Measurements from ENCODE around the gene PGM2. TPM values are rescaled to one million over a fixed set of nuclear protein-coding genes. Genes with fewer than 3 reads are reported as not detected.

Gene PGM2
- total and polyA plus RNA-seq, 7 donors: 1.1 to 4.7 (median 2.5) TPM

- ATAC-seq: no peak
- no peak for TF ChIP-seq CTCF (IDR thresholded peaks at IDR 0.05)
- 28 to 36% (median 34%) methylated on average over 3 of the region's 3 CpGs for WGBS, 3 donors
- DNase-seq: no peak
- H3K9me3 ChIP-seq: no peaks in the 10 kb centered on the region
- peaks cover 6% of the 10 kb centered on the region for H3K4me1 ChIP-seq
- no peaks in the 10 kb centered on the region for H3K36me3 ChIP-seq (ENCODE audit: insufficient read depth in 1 of 2, low read depth in 1 of 2)
- no peak overlapping the region for H3K27ac ChIP-seq
- H3K4me3 ChIP-seq: no peak overlapping the region
- intact Hi-C loops (cut with DNase I): loop anchor here (2.0 to 10.0 kb wide), 3 partner anchors 193 to 341 kb away; a partner anchor contains a TSS
- no peaks in the 10 kb centered on the region for H3K27me3 ChIP-seq (ENCODE audit: insufficient read depth in 3 of 3, low read length in 2 of 3)
Observed at GRCh38 chr4:37795581-37796195, 30.8 kb upstream of the PGM2 start.

- DNase-seq (no peak), ATAC-seq (peak in 2 of 4 donors; percentile 2 to 20)
- intact Hi-C loops (cut with DNase I): loop anchor here (5.0 to 10.0 kb wide), 2 partner anchors 195 to 343 kb away; a partner anchor contains a TSS
- no peaks in the 10 kb centered on the region for H3K36me3 ChIP-seq (ENCODE audit: insufficient read depth in 1 of 2, low read depth in 1 of 2)
- H3K4me1 ChIP-seq: peaks cover 6% of the 10 kb centered on the region
- WGBS, 3 donors: 86 to 97% (median 94%) methylated on average over 2 of the region's 2 CpGs
- H3K27me3 ChIP-seq (ENCODE audit: insufficient read depth in 3 of 3, low read length in 2 of 3): no peaks in the 10 kb centered on the region
- H3K27ac ChIP-seq: no peak overlapping the region
- no peak for TF ChIP-seq CTCF (IDR thresholded peaks at IDR 0.05)
- H3K9me3 ChIP-seq: no peaks in the 10 kb centered on the region
- H3K4me3 ChIP-seq: no peak overlapping the region
Observed at GRCh38 chr4:37797374-37797773, 29.1 kb upstream of the PGM2 start.

GRCh38 chr4:37797923-37798322 lies 28.6 kb upstream of the PGM2 start:
- H3K36me3 ChIP-seq (ENCODE audit: insufficient read depth in 1 of 2, low read depth in 1 of 2): no peaks in the 10 kb centered on the region
- H3K9me3 ChIP-seq: no peaks in the 10 kb centered on the region
- no peak overlapping the region for H3K27ac ChIP-seq
- DNase-seq (no peak), ATAC-seq (peak; percentile 75 to 91 (median 77))
- no peaks in the 10 kb centered on the region for H3K27me3 ChIP-seq (ENCODE audit: insufficient read depth in 3 of 3, low read length in 2 of 3)
- peaks cover 6% of the 10 kb centered on the region for H3K4me1 ChIP-seq
- no peak for TF ChIP-seq CTCF (IDR thresholded peaks at IDR 0.05)
- intact Hi-C loops (cut with DNase I): loop anchor here (5.0 to 10.0 kb wide), 2 partner anchors 196 to 343 kb away; a partner anchor contains a TSS
- no peak overlapping the region for H3K4me3 ChIP-seq
- 28 to 56% (median 31%) methylated on average over 2 of the region's 2 CpGs for WGBS, 3 donors

GRCh38 chr4:37798616-37799015 lies 27.9 kb upstream of the PGM2 start:
- H3K9me3 ChIP-seq: no peaks in the 10 kb centered on the region
- TF ChIP-seq CTCF (IDR thresholded peaks at IDR 0.05): no peak
- H3K36me3 ChIP-seq (ENCODE audit: insufficient read depth in 1 of 2, low read depth in 1 of 2): no peaks in the 10 kb centered on the region
- H3K27ac ChIP-seq: no peak overlapping the region
- intact Hi-C loops (cut with DNase I): loop anchor here (5.0 to 10.0 kb wide), 2 partner anchors 196 to 344 kb away; a partner anchor contains a TSS
- DNase-seq: no peak
- no peaks in the 10 kb centered on the region for H3K27me3 ChIP-seq (ENCODE audit: insufficient read depth in 3 of 3, low read length in 2 of 3)
- peaks cover 6% of the 10 kb centered on the region for H3K4me1 ChIP-seq
- H3K4me3 ChIP-seq: no peak overlapping the region
- ATAC-seq: no peak

Measured in psoas muscle (tissue), 8 donors.